GM19025 (cell line): ENCODE data around the gene PNKD.
"Not testable (repeated sequence)": the region's sequence is repeated elsewhere in the genome, so short reads cannot be mapped to it uniquely, and the experiment has no call there.

ENCODE experiments used
- ATAC-seq: cut with Tn5 transposase; IDR thresholded peaks from one replicate; pipeline ENCODE4 v1.9.1; 2021; ENCODE audit warnings: mild to moderate bottlenecking, low read depth, moderate library complexity; ENCODE audit not compliant: unreplicated experiment

PNKD gene

GRCh38 chr2:218291318-218292047, 21.2 kb downstream of the PNKD start:
- no peak for ATAC-seq

GRCh38 chr2:218292048-218293014, 22.0 kb downstream of the PNKD start, which contains the start of gene TMBIM1:
TMBIM1 (minus strand) TSS chr2:218292503; CDS start chr2:218282141, 10,362 bp downstream.
- peak; percentile 60 for ATAC-seq

GRCh38 chr2:218293715-218294429, 23.6 kb downstream of the PNKD start:
- no peak for ATAC-seq

GRCh38 chr2:218294430-218295022, 24.2 kb downstream of the PNKD start:
- no peak for ATAC-seq

GRCh38 chr2:218295029-218295428, 24.7 kb downstream of the PNKD start:
- no peak for ATAC-seq

GRCh38 chr2:218296200-218296599, 25.9 kb downstream of the PNKD start:
- ATAC-seq, result no peak

GRCh38 chr2:218296847-218297246, 26.5 kb downstream of the PNKD start:
- ATAC-seq, result no peak

- ATAC-seq, result no peak
Observed at GRCh38 chr2:218298314-218298875, 28.1 kb downstream of the PNKD start.

- ATAC-seq, result no peak
Observed at GRCh38 chr2:218300141-218300540, 29.8 kb downstream of the PNKD start.

- no peak for ATAC-seq
Observed at GRCh38 chr2:218301176-218301819, 31.0 kb downstream of the PNKD start.

GRCh38 chr2:218305383-218305782, 35.1 kb downstream of the PNKD start:
- ATAC-seq, result no peak

GRCh38 chr2:218306184-218306920, 36.0 kb downstream of the PNKD start:
- ATAC-seq, result no peak

GRCh38 chr2:218307415-218308090, 37.2 kb downstream of the PNKD start:
- no peak for ATAC-seq

- no peak for ATAC-seq
Observed at GRCh38 chr2:218310853-218311540, 40.7 kb downstream of the PNKD start.

- not testable (repeated sequence) for ATAC-seq
Observed at GRCh38 chr2:218311541-218312266, 41.4 kb downstream of the PNKD start.

- no peak for ATAC-seq
Observed at GRCh38 chr2:218312267-218312756, 42.0 kb downstream of the PNKD start.

GRCh38 chr2:218313356-218313755, 43.0 kb downstream of the PNKD start:
- no peak for ATAC-seq
